ENCODE measurements around the gene TIFAB. TPM values are rescaled to one million over a fixed set of nuclear protein-coding genes. Genes with fewer than 3 reads are reported as not detected.
A peak's percentile ranks its signal among the peaks of the same experiment; 100 is the strongest.

The TIFAB gene
- total RNA-seq, 2 experiments from 2014 or later = 0.11 TPM; not detected in 1

GRCh38 chr5:135433681-135434426 is 18.3 kb downstream of the TIFAB start:
- Histone ChIP-seq H3K4me1 (ENCODE audit: insufficient read depth, low read length) (no peaks in the 10 kb centered on the region), H3K36me3 (ENCODE audit: insufficient read depth, low read length) (no peaks in the 10 kb centered on the region), H3K27me3 (ENCODE audit: control insufficient read depth in 1 of 2, insufficient read depth in 2 of 2, low read length in 2 of 2) (peaks cover 9 to 14% of the 10 kb centered on the region in 2 experiments), H3K4me3 (ENCODE audit: low read length) (no peak overlapping the region), H3K27ac (ENCODE audit: low read depth in 1 of 2, low read length in 2 of 2) (no peak overlapping the region), H3K9me3 (ENCODE audit: control insufficient read depth in 1 of 2, insufficient read depth in 1 of 2, low read length in 2 of 2) (peaks cover 0 to 10% of the 10 kb centered on the region in 2 experiments)
- POLR2A ChIA-PET = no interaction called here
- Mint-ChIP-seq H3K36me3 (ENCODE audit: low read depth) (no peaks in the 10 kb centered on the region), H3K27ac (no peak overlapping the region), H3K4me1 (ENCODE audit: low read depth) (no peaks in the 10 kb centered on the region), H3K9me3 (no peaks in the 10 kb centered on the region), H3K27me3 (peaks cover 4% of the 10 kb centered on the region), H3K4me3 (no peak overlapping the region)
- intact Hi-C loops (cut with DNase I, micrococcal nuclease) = no loop called here
- CTCF ChIA-PET = interaction anchor here (0.7 kb wide), 1 partner anchor 28 kb away, joined by 3 read pairs; no protein-coding TSS in a partner anchor
- no peak for ATAC-seq (ENCODE audit: poor library complexity)
- TF ChIP-seq, protein P1, sequence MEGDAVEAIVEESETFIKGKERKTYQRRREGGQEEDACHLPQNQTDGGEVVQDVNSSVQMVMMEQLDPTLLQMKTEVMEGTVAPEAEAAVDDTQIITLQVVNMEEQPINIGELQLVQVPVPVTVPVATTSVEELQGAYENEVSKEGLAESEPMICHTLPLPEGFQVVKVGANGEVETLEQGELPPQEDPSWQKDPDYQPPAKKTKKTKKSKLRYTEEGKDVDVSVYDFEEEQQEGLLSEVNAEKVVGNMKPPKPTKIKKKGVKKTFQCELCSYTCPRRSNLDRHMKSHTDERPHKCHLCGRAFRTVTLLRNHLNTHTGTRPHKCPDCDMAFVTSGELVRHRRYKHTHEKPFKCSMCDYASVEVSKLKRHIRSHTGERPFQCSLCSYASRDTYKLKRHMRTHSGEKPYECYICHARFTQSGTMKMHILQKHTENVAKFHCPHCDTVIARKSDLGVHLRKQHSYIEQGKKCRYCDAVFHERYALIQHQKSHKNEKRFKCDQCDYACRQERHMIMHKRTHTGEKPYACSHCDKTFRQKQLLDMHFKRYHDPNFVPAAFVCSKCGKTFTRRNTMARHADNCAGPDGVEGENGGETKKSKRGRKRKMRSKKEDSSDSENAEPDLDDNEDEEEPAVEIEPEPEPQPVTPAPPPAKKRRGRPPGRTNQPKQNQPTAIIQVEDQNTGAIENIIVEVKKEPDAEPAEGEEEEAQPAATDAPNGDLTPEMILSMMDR (IDR thresholded peaks at IDR 0.05) = no peak
- peak in 1 of 14 experiments; percentile 31 for DNase-seq

GRCh38 chr5:135432113-135432512 is 20.0 kb downstream of the TIFAB start:
- ATAC-seq (ENCODE audit: poor library complexity) = no peak

GRCh38 chr5:135430135-135430437 is 22.1 kb downstream of the TIFAB start:
- POLR2A ChIA-PET = no interaction called here
- H3K27ac ChIP-seq (ENCODE audit: low read depth in 1 of 2, low read length in 2 of 2) = no peak overlapping the region
- DNase-seq (no peak), ATAC-seq (ENCODE audit: poor library complexity) (no peak)
- H3K27me3 Mint-ChIP-seq = peaks cover 12% of the 10 kb centered on the region
- H3K27ac Mint-ChIP-seq = no peak overlapping the region
- H3K4me1 ChIP-seq (ENCODE audit: insufficient read depth, low read length) = peaks cover 3% of the 10 kb centered on the region
- peaks cover 2% of the 10 kb centered on the region for H3K9me3 Mint-ChIP-seq
- peaks cover 6% of the 10 kb centered on the region for H3K4me1 Mint-ChIP-seq (ENCODE audit: low read depth)
- TF ChIP-seq, protein P1 (IDR thresholded peaks at IDR 0.05) = no peak
- CTCF ChIA-PET = no interaction called here
- H3K9me3 ChIP-seq (ENCODE audit: control insufficient read depth in 1 of 2, insufficient read depth in 1 of 2, low read length in 2 of 2) = peaks cover 0 to 6% of the 10 kb centered on the region in 2 experiments
- peaks cover 0 to 12% of the 10 kb centered on the region in 2 experiments for H3K27me3 ChIP-seq (ENCODE audit: control insufficient read depth in 1 of 2, insufficient read depth in 2 of 2, low read length in 2 of 2)
- no peaks in the 10 kb centered on the region for H3K36me3 Mint-ChIP-seq (ENCODE audit: low read depth)
- H3K4me3 ChIP-seq (ENCODE audit: low read length) = no peak overlapping the region
- no peak overlapping the region for H3K4me3 Mint-ChIP-seq
- intact Hi-C loops (cut with DNase I, micrococcal nuclease) = no loop called here
- H3K36me3 ChIP-seq (ENCODE audit: insufficient read depth, low read length) = no peaks in the 10 kb centered on the region

More at GRCh38 chr5:135432113-135432512, 20.0 kb downstream of the TIFAB start:
- no peak overlapping the region for H3K27ac Mint-ChIP-seq
- ChIA-PET CTCF (no interaction called here), POLR2A (no interaction called here)
- Histone ChIP-seq H3K4me3 (ENCODE audit: low read length) (no peak overlapping the region), H3K36me3 (ENCODE audit: insufficient read depth, low read length) (no peaks in the 10 kb centered on the region), H3K4me1 (ENCODE audit: insufficient read depth, low read length) (no peaks in the 10 kb centered on the region), H3K27me3 (ENCODE audit: control insufficient read depth in 1 of 2, insufficient read depth in 2 of 2, low read length in 2 of 2) (peaks cover 9 to 16% of the 10 kb centered on the region in 2 experiments), H3K27ac (ENCODE audit: low read depth in 1 of 2, low read length in 2 of 2) (no peak overlapping the region), H3K9me3 (ENCODE audit: control insufficient read depth in 1 of 2, insufficient read depth in 1 of 2, low read length in 2 of 2) (peaks cover 0 to 10% of the 10 kb centered on the region in 2 experiments)
- H3K36me3 Mint-ChIP-seq (ENCODE audit: low read depth) = no peaks in the 10 kb centered on the region
- H3K4me3 Mint-ChIP-seq = no peak overlapping the region
- DNase-seq = peak in 1 of 14 experiments; percentile 2
- H3K9me3 Mint-ChIP-seq = peaks cover 2% of the 10 kb centered on the region
- TF ChIP-seq, protein P1 (IDR thresholded peaks at IDR 0.05) = no peak
- H3K27me3 Mint-ChIP-seq = peaks cover 7% of the 10 kb centered on the region
- no peaks in the 10 kb centered on the region for H3K4me1 Mint-ChIP-seq (ENCODE audit: low read depth)
- intact Hi-C loops (cut with DNase I, micrococcal nuclease) = no loop called here
